ENCODE results near the gene PIK3C2B.

DNA sequence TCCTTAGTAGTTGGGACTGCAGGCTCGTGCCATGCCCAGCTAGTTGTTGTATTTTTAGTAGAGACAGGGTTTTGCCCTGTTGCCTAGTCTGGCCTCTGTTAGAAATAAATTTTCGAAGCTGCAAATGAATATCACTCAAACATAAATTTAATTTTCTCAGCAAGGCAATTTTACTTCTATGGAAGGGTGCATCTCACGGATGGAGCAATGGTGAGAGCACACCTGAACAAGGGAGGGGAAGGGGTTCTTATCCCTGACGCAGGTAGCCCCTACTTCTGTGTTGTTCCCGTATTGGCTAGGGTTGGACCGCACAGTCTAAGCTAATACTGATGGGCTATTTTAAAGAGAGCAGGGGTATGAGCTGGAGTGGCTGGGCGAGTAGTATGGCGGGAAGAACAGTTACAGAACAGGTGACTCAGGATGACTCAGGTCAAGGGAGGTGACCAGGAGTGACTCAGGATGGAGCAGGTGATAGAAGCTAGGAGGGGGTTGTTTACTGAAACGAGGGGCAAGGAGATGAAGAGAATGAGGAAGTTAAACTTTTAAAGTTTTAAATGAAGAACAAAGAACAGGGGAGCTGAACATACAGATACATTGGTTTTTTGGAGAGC is 29.1 kb upstream of the PIK3C2B start:
- TF ChIP-seq, protein P1, sequence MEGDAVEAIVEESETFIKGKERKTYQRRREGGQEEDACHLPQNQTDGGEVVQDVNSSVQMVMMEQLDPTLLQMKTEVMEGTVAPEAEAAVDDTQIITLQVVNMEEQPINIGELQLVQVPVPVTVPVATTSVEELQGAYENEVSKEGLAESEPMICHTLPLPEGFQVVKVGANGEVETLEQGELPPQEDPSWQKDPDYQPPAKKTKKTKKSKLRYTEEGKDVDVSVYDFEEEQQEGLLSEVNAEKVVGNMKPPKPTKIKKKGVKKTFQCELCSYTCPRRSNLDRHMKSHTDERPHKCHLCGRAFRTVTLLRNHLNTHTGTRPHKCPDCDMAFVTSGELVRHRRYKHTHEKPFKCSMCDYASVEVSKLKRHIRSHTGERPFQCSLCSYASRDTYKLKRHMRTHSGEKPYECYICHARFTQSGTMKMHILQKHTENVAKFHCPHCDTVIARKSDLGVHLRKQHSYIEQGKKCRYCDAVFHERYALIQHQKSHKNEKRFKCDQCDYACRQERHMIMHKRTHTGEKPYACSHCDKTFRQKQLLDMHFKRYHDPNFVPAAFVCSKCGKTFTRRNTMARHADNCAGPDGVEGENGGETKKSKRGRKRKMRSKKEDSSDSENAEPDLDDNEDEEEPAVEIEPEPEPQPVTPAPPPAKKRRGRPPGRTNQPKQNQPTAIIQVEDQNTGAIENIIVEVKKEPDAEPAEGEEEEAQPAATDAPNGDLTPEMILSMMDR (conservative IDR thresholded peaks at IDR 0.05; ENCODE audit: low read length), result no peak
- no peak for TF ChIP-seq EZH2phosphoT487 (IDR thresholded peaks at IDR 0.05; ENCODE audit: borderline replicate concordance)
